GM12878 (cell line): ENCODE data around the gene ZCCHC13. TPM values are rescaled to one million over a fixed set of nuclear protein-coding genes. Genes with fewer than 3 reads are reported as not detected.

Experiments
- ATAC-seq: fragments of 200-7000 bp; cut with Tn5 transposase; 3 replicates; pipeline ENCODE4 v1.9.1; 2020; ENCODE audit warnings: mild to moderate bottlenecking, moderate library complexity
- BruUV-seq: library from RNA; stranded (reverse); fragments of 400-500 nt; replicated peaks from 2 replicates; lab custom pipeline; 2021; lab: Mats Ljungman, UMichigan
- CTCF ChIA-PET: fragments of 300-600 bp; sonication (Branson Sonifier 250); formaldehyde crosslinking; extraction: SDS; loops from one replicate; lab custom pipeline; 2021; ENCODE audit warnings: inconsistent platforms; lab: Yijun Ruan, JAX
- POLR2A ChIA-PET: fragments of 350-600 bp; formaldehyde crosslinking; extraction: SDS; loops from one replicate; lab custom pipeline; 2021; ENCODE audit warnings: inconsistent platforms; lab: Charles Lee
- RAD21 ChIA-PET: fragments of 300-600 bp; sonication (Branson Sonifier 250); formaldehyde crosslinking; loops from one replicate; lab custom pipeline; 2023; ENCODE audit warnings: antibody characterized with exemption; ENCODE audit not compliant: unreplicated experiment; lab: Charles Lee
- SMC1A ChIA-PET: fragments of 300-600 bp; sonication (Branson Sonifier 250); formaldehyde crosslinking; loops from one replicate; lab custom pipeline; 2023; ENCODE audit not compliant: unreplicated experiment, uncharacterized antibody; lab: Charles Lee
- DNase-seq: peaks from one replicate; pipeline ENCODE4 v3.0.0-alpha.2; 2011; ENCODE audit warnings: low read depth, low spot score
- FAIRE-seq: peaks from 3 replicates; lab custom pipeline; 2011; peaks lifted over from hg19 to GRCh38; lab: Jason Lieb, UNC
- H2AFZ ChIP-seq: 2 replicates; pipeline ENCODE4 v1.6.0; 2011; ENCODE audit warnings: low read depth, low read length, control low read depth; ENCODE audit not compliant: control insufficient read depth
- H3K27ac ChIP-seq: 2 replicates; pipeline ENCODE4 v1.5.1; 2011; ENCODE audit warnings: control low read depth; ENCODE audit not compliant: control insufficient read depth, insufficient read depth
- H3K27me3 ChIP-seq, 2 experiments: replicated peaks in 1 of 2; 2 replicates each; pipeline versions ENCODE4 v1.6.0 to v1.6.1; 2011; ENCODE audit warnings: low read length in 1 of 2; ENCODE audit not compliant: control insufficient read depth in 2 of 2, insufficient read depth in 2 of 2
- H3K36me3 ChIP-seq, 2 experiments: 2 replicates each; pipeline ENCODE4 v1.5.1; 2011; ENCODE audit warnings: low read length in 1 of 2; ENCODE audit not compliant: control insufficient read depth in 2 of 2, insufficient read depth in 2 of 2
- H3K4me1 ChIP-seq: 2 replicates; pipeline ENCODE4 v1.6.1; 2011; ENCODE audit warnings: mild to moderate bottlenecking, low read length, moderate library complexity, mixed read lengths; ENCODE audit not compliant: control insufficient read depth, insufficient read depth
- H3K4me2 ChIP-seq: 2 replicates; pipeline ENCODE4 v1.6.0; 2011; ENCODE audit warnings: control low read depth; ENCODE audit not compliant: control insufficient read depth, insufficient read depth
- H3K4me3 ChIP-seq: fragments of 200-600 bp; sonication (generic); 2 replicates; pipeline ENCODE4 v1.5.1; 2016
- H3K79me2 ChIP-seq: 2 replicates; pipeline ENCODE4 v1.6.0; 2011; ENCODE audit warnings: low read length; ENCODE audit not compliant: control insufficient read depth, insufficient read depth
- H3K9ac ChIP-seq: 2 replicates; pipeline ENCODE4 v1.8.0; 2011; ENCODE audit warnings: low read length, control low read depth, mixed read lengths; ENCODE audit not compliant: control insufficient read depth, insufficient read depth
- H3K9me3 ChIP-seq: replicated peaks from 3 replicates; pipeline ENCODE4 v1.5.1; 2011; ENCODE audit warnings: mild to moderate bottlenecking, low read length; ENCODE audit not compliant: control insufficient read depth, insufficient read depth
- H4K20me1 ChIP-seq: 2 replicates; pipeline ENCODE4 v1.6.0; 2011; ENCODE audit not compliant: control insufficient read depth, insufficient read depth
- BHLHE40 ChIP-seq, 2 experiments: fragments of 450-650 bp in 1 of 2; IDR thresholded peaks; 2 replicates each; pipeline ENCODE4 v1.6.1; 2011 to 2017; ENCODE audit warnings: low read depth in 2 of 2, borderline replicate concordance in 1 of 2, improper control_type of control experiment in 1 of 2, low read length in 1 of 2, mild to moderate bottlenecking in 1 of 2
- BRCA1 ChIP-seq: IDR thresholded peaks from 2 replicates; pipeline ENCODE4 v1.6.1; 2011; ENCODE audit warnings: low read depth, low read length, improper control_type of control experiment
- CBFB ChIP-seq: IDR thresholded peaks from 2 replicates; pipeline ENCODE4 v1.6.1; 2016; ENCODE audit warnings: antibody characterized with exemption, low read depth
- CHD1 ChIP-seq: IDR thresholded peaks from 2 replicates; pipeline ENCODE4 v1.6.1; 2012; ENCODE audit warnings: low read depth, low read length, improper control_type of control experiment
- GABPA ChIP-seq: IDR thresholded peaks from 2 replicates; pipeline ENCODE4 v1.6.1; 2014; ENCODE audit warnings: antibody characterized with exemption, low read depth, mild to moderate bottlenecking, inconsistent platforms
- HDAC6 ChIP-seq: fragments of 200-600 bp; sonication (generic); IDR thresholded peaks from one replicate; pipeline ENCODE4 v1.8.0; 2017; ENCODE audit warnings: antibody characterized with exemption; ENCODE audit not compliant: unreplicated experiment
- IKZF1 ChIP-seq: fragments of 450-650 bp; conservative IDR thresholded peaks from 2 replicates; pipeline ENCODE4 v1.6.1; 2017; ENCODE audit warnings: antibody characterized with exemption, mild to moderate bottlenecking
- PML ChIP-seq: IDR thresholded peaks from 2 replicates; pipeline ENCODE4 v1.6.1; 2012; ENCODE audit warnings: low read length, inconsistent platforms
- RCOR1 ChIP-seq: conservative IDR thresholded peaks from 2 replicates; pipeline ENCODE4 v1.6.1; 2012; ENCODE audit warnings: low read depth, low read length, improper control_type of control experiment
- RFX5 ChIP-seq: IDR thresholded peaks from 2 replicates; pipeline ENCODE4 v1.6.1; 2011; ENCODE audit warnings: low read depth, low read length, improper control_type of control experiment
- ZNF622 ChIP-seq: fragments of 450-650 bp; IDR thresholded peaks from 2 replicates; pipeline ENCODE4 v1.6.1; 2017; ENCODE audit warnings: mild to moderate bottlenecking, inconsistent platforms
- WGBS: methylation state at CpG from one replicate; pipeline ENCODE4 v1.1.6; 2016; ENCODE audit warnings: low lambda C conversion rate; ENCODE audit not compliant: insufficient replicate concordance, insufficient coverage; ENCODE audit errors: missing lambda C conversion rate; 5-methylcytosine and 5-hydroxymethylcytosine counted together
- in situ Hi-C: fragments of 300-500 bp; cut with MboI; formaldehyde crosslinking; loops from 9 replicates; pipeline ENCODE4 v1.14.3; 2018; ENCODE audit warnings: mixed read lengths
- intact Hi-C: fragments of 100-400 bp; cut with micrococcal nuclease; formaldehyde crosslinking; loops from one replicate; pipeline ENCODE4 v1.14.2; 2022; ENCODE audit not compliant: unreplicated experiment
- polyA plus RNA-seq, 11 experiments: library from polyadenylated mRNA; depleted of rRNA in 4 of 11; unstranded in 6 of 11; stranded (reverse) in 5 of 11; fragments of >200 nt; fragmentation: Nextera tagmentation in 4 of 11; fragmentation: Illumina TruSeq in 1 of 11; extraction: Ambion mirVana in 4 of 11; extraction: Trizol in 1 of 11; gene quantifications; 1 replicate in 1 of 11; 2 replicates in 10 of 11; pipeline versions ENCODE4 v1.2.1 to v1.2.3, GENCODE V29; 2011 to 2016; ENCODE audit warnings: inconsistent platforms in 2 of 11, missing spikeins in 2 of 11, low read depth in 1 of 11
- total RNA-seq, 4 experiments: library from RNA; depleted of rRNA in 3 of 4; stranded (reverse); fragments of >200 nt in 3 of 4; fragmentation: Illumina TruSeq in 1 of 4; extraction: Trizol in 1 of 4; gene quantifications; 2 replicates each; pipeline versions ENCODE4 v1.2.1 to v1.2.3, GENCODE V29; 2013 to 2021
- TF ChIP-seq, protein P1 (sequence below): IDR thresholded peaks from 2 replicates; pipeline ENCODE4 v1.6.1; 2011; ENCODE audit warnings: low read depth, mild to moderate bottlenecking, low read length, moderate library complexity, borderline replicate concordance; ENCODE audit errors: extremely low read depth

The ZCCHC13 gene
- total and polyA plus RNA-seq, 10 of the 15 experiments (the other 5 are each of a cell fraction or from before 2014, with no cell fraction given): not detected

DNA sequence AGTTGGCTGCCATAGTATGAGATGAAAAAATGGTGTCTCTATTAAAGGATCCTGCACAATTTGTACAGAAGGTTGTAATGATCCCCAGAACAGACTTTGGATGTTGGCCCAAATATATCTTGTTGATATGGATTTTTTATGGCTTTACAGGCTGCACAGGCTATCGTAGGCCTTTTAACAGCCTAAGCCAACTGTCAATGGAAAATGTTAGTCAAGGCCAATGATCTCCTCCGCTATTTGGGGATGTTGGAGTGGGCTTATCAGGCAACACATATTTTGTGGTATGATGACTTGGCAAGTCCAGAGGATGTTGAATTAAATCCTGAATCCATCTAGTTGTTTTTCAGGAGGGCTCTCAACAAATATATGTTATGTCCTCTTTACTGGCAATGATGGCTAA lies 42.1 kb downstream of the ZCCHC13 start:
- Histone ChIP-seq H2AFZ (no peak overlapping the region), H3K27me3 (no peaks in the 10 kb centered on the region), H3K27ac (no peak overlapping the region), H3K36me3 (no peaks in the 10 kb centered on the region), H3K79me2 (no peaks in the 10 kb centered on the region), H3K4me1 (no peaks in the 10 kb centered on the region), H3K4me3 (no peak overlapping the region), H4K20me1 (no peaks in the 10 kb centered on the region), H3K4me2 (no peak overlapping the region), H3K9ac (no peak overlapping the region), H3K9me3 (no peaks in the 10 kb centered on the region)
- no TSS peak for BruUV-seq
- TF ChIP-seq CHD1 (no peak), HDAC6 (no peak), RFX5 (no peak), RCOR1 (no peak), PML (no peak), ZNF622 (no peak), GABPA (no peak), IKZF1 (no peak), BRCA1 (no peak), CBFB (no peak), BHLHE40 (IDR thresholded peaks at IDR 0.05; ENCODE audit: borderline replicate concordance in 1 of 2, low read depth in 2 of 2, low read length in 1 of 2) (no peak)
- TF ChIP-seq, protein P1, sequence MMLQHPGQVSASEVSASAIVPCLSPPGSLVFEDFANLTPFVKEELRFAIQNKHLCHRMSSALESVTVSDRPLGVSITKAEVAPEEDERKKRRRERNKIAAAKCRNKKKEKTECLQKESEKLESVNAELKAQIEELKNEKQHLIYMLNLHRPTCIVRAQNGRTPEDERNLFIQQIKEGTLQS: no peak
- ChIA-PET RAD21 (no interaction called here), SMC1A (no interaction called here), CTCF (interaction anchor here (0.6 to 4.7 kb wide), 2 partner anchors 261 to 489 kb away, joined by 3 to 22 read pairs; no protein-coding TSS in a partner anchor), POLR2A (interaction anchor here (0.7 kb wide), 1 partner anchor 1112 kb away, joined by 3 read pairs; no protein-coding TSS in a partner anchor)
- in situ Hi-C loops (loop anchor here (10.0 kb wide), 1 partner anchor 491 kb away; the partner anchor contains the start of gene XIST), intact Hi-C loops (no loop called here)
- DNase-seq: no peak
- no peak for ATAC-seq
- 10% methylated on average over 2 of the region's 2 CpGs for WGBS
- no peak for FAIRE-seq
